ENCODE results near the gene DPM3.

DPM3 gene

DNA sequence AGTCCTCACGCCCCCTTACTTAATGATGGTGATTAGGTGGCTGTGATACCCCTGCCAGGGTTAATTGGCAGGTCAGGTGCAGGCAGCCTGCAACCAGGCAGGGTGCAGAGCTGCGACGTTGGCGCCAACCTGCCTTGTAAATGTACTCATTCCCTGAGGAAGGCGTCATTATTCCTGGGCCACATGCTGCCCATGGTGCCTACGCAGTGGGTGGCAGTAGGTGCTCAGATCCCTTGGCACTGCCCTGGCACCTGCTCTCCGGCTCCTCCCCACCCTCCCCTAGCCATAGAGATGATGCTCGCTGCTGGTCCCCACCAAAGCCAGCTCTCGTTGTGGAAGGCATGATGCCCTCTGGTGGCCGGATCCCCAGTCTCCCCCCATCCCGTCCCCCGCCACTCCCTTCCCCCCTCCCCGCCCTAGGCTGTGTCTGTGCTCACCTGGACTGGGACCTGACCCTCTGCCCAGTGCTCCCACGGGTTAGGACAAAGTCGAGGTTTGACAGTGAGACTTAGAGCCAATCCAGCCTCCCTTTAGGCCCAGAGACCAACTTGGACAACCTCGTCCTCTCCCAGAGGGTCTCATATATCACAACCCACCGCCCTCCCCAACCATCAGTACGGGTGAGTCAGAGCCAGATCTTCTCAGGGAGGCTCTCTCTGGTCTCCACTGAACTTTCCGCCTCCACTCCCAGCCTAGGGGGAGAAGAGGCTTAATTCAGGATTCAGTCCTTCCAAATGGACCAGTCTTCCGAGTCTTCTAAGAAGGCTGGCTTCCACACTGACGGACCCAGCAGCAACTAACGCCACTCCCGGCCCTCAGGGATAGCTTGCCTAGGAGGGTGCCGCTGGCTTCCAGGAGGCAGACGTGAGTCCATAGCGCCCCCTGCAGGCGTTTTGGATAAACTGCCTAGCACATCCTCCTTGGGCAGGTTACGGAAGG lies 27.1 kb upstream of the DPM3 start (continued):
- TF ChIP-seq, protein P1, sequence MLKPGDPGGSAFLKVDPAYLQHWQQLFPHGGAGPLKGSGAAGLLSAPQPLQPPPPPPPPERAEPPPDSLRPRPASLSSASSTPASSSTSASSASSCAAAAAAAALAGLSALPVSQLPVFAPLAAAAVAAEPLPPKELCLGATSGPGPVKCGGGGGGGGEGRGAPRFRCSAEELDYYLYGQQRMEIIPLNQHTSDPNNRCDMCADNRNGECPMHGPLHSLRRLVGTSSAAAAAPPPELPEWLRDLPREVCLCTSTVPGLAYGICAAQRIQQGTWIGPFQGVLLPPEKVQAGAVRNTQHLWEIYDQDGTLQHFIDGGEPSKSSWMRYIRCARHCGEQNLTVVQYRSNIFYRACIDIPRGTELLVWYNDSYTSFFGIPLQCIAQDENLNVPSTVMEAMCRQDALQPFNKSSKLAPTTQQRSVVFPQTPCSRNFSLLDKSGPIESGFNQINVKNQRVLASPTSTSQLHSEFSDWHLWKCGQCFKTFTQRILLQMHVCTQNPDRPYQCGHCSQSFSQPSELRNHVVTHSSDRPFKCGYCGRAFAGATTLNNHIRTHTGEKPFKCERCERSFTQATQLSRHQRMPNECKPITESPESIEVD (tag by site-specific recombination; IDR thresholded peaks at IDR 0.05): no peak
- TF ChIP-seq ZNF280D (tag by site-specific recombination; IDR thresholded peaks at IDR 0.05): no peak
- TF ChIP-seq, protein P2, sequence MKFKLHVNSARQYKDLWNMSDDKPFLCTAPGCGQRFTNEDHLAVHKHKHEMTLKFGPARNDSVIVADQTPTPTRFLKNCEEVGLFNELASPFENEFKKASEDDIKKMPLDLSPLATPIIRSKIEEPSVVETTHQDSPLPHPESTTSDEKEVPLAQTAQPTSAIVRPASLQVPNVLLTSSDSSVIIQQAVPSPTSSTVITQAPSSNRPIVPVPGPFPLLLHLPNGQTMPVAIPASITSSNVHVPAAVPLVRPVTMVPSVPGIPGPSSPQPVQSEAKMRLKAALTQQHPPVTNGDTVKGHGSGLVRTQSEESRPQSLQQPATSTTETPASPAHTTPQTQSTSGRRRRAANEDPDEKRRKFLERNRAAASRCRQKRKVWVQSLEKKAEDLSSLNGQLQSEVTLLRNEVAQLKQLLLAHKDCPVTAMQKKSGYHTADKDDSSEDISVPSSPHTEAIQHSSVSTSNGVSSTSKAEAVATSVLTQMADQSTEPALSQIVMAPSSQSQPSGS (tag by site-specific recombination; IDR thresholded peaks at IDR 0.05; ENCODE audit: low read depth): no peak
- peak; percentile 25; the same call in 1 of the 2 replicates for TF ChIP-seq ZNF558 (tag by site-specific recombination; IDR thresholded peaks at IDR 0.05)
- peak; percentile 75; the same call in 1 of the 2 replicates for TF ChIP-seq KLF8 (tag by site-specific recombination; IDR thresholded peaks at IDR 0.05)
- TF ChIP-seq ZNF501 (tag by site-specific recombination; IDR thresholded peaks at IDR 0.05): 0 out of 2 replicates have a peak, but pooled peaks have one; percentile 63
- TF ChIP-seq PRDM1 (tag by site-specific recombination; IDR thresholded peaks at IDR 0.05): no peak
- peak; percentile 99 for TF ChIP-seq ZNF600 (tag by site-specific recombination; IDR thresholded peaks at IDR 0.05)
- TF ChIP-seq ZNF423 (tag by site-specific recombination; IDR thresholded peaks at IDR 0.05): no peak
- TF ChIP-seq, protein P3, sequence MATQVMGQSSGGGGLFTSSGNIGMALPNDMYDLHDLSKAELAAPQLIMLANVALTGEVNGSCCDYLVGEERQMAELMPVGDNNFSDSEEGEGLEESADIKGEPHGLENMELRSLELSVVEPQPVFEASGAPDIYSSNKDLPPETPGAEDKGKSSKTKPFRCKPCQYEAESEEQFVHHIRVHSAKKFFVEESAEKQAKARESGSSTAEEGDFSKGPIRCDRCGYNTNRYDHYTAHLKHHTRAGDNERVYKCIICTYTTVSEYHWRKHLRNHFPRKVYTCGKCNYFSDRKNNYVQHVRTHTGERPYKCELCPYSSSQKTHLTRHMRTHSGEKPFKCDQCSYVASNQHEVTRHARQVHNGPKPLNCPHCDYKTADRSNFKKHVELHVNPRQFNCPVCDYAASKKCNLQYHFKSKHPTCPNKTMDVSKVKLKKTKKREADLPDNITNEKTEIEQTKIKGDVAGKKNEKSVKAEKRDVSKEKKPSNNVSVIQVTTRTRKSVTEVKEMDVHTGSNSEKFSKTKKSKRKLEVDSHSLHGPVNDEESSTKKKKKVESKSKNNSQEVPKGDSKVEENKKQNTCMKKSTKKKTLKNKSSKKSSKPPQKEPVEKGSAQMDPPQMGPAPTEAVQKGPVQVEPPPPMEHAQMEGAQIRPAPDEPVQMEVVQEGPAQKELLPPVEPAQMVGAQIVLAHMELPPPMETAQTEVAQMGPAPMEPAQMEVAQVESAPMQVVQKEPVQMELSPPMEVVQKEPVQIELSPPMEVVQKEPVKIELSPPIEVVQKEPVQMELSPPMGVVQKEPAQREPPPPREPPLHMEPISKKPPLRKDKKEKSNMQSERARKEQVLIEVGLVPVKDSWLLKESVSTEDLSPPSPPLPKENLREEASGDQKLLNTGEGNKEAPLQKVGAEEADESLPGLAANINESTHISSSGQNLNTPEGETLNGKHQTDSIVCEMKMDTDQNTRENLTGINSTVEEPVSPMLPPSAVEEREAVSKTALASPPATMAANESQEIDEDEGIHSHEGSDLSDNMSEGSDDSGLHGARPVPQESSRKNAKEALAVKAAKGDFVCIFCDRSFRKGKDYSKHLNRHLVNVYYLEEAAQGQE (tag by site-specific recombination; IDR thresholded peaks at IDR 0.05): 0 out of 2 replicates have a peak, but pooled peaks have one; percentile 24
- TF ChIP-seq, protein P4, sequence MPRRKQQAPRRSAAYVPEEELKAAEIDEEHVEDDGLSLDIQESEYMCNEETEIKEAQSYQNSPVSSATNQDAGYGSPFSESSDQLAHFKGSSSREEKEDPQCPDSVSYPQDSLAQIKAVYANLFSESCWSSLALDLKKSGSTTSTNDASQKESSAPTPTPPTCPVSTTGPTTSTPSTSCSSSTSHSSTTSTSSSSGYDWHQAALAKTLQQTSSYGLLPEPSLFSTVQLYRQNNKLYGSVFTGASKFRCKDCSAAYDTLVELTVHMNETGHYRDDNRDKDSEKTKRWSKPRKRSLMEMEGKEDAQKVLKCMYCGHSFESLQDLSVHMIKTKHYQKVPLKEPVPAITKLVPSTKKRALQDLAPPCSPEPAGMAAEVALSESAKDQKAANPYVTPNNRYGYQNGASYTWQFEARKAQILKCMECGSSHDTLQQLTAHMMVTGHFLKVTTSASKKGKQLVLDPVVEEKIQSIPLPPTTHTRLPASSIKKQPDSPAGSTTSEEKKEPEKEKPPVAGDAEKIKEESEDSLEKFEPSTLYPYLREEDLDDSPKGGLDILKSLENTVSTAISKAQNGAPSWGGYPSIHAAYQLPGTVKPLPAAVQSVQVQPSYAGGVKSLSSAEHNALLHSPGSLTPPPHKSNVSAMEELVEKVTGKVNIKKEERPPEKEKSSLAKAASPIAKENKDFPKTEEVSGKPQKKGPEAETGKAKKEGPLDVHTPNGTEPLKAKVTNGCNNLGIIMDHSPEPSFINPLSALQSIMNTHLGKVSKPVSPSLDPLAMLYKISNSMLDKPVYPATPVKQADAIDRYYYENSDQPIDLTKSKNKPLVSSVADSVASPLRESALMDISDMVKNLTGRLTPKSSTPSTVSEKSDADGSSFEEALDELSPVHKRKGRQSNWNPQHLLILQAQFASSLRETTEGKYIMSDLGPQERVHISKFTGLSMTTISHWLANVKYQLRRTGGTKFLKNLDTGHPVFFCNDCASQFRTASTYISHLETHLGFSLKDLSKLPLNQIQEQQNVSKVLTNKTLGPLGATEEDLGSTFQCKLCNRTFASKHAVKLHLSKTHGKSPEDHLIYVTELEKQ (tag by site-specific recombination; IDR thresholded peaks at IDR 0.05; ENCODE audit: borderline replicate concordance): no peak
- no peak for TF ChIP-seq ZXDB (tag by site-specific recombination; IDR thresholded peaks at IDR 0.05)
- TF ChIP-seq PRDM10 (tag by site-specific recombination; IDR thresholded peaks at IDR 0.05): peak; percentile 78
- TF ChIP-seq KLF7 (tag by site-specific recombination; IDR thresholded peaks at IDR 0.05; ENCODE audit: borderline replicate concordance): 0 out of 2 replicates have a peak, but pooled peaks have one; percentile 7
- TF ChIP-seq, protein P5, sequence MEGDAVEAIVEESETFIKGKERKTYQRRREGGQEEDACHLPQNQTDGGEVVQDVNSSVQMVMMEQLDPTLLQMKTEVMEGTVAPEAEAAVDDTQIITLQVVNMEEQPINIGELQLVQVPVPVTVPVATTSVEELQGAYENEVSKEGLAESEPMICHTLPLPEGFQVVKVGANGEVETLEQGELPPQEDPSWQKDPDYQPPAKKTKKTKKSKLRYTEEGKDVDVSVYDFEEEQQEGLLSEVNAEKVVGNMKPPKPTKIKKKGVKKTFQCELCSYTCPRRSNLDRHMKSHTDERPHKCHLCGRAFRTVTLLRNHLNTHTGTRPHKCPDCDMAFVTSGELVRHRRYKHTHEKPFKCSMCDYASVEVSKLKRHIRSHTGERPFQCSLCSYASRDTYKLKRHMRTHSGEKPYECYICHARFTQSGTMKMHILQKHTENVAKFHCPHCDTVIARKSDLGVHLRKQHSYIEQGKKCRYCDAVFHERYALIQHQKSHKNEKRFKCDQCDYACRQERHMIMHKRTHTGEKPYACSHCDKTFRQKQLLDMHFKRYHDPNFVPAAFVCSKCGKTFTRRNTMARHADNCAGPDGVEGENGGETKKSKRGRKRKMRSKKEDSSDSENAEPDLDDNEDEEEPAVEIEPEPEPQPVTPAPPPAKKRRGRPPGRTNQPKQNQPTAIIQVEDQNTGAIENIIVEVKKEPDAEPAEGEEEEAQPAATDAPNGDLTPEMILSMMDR (tag by site-specific recombination; IDR thresholded peaks at IDR 0.05): peak; percentile 92
- 0 out of 2 replicates have a peak, but pooled peaks have one; percentile 20 for TF ChIP-seq KLF9 (tag by site-specific recombination; IDR thresholded peaks at IDR 0.05; ENCODE audit: low read depth)
- no peak for TF ChIP-seq REPIN1 (tag by site-specific recombination; IDR thresholded peaks at IDR 0.05; ENCODE audit: low read depth)
- no peak for TF ChIP-seq ZFP3 (tag by site-specific recombination; IDR thresholded peaks at IDR 0.05; ENCODE audit: low read depth)
